DND-41 (cell line): Measurements from ENCODE around the gene LSP1.

Experiments used
- ATAC-seq: fragments of 200-7000 bp; cut with Tn5 transposase; 3 replicates; pipeline ENCODE4 v1.9.1; 2021; ENCODE audit warnings: low read depth; ENCODE audit not compliant: insufficient read depth
- DNase-seq: peaks from one replicate; pipeline ENCODE4 v3.0.0-alpha.2; 2020
- H2AFZ ChIP-seq: 2 replicates; pipeline ENCODE4 v1.6.0; 2012; ENCODE audit warnings: low read depth, low read length
- H3K27ac ChIP-seq: 2 replicates; pipeline ENCODE4 v1.5.1; 2012; ENCODE audit warnings: low read length, inconsistent platforms
- H3K27me3 ChIP-seq: fragments of 200-600 bp; sonication (generic); 2 replicates; pipeline ENCODE4 v1.6.0; 2012; ENCODE audit warnings: low read length, mild to moderate bottlenecking, inconsistent platforms; ENCODE audit not compliant: insufficient read depth, poor library complexity
- H3K36me3 ChIP-seq: 2 replicates; pipeline ENCODE4 v1.5.1; 2012; ENCODE audit warnings: low read length, inconsistent platforms; ENCODE audit not compliant: insufficient read depth
- H3K4me1 ChIP-seq: 2 replicates; pipeline ENCODE4 v1.5.1; 2012; ENCODE audit warnings: mild to moderate bottlenecking, low read length; ENCODE audit not compliant: insufficient read depth
- H3K4me2 ChIP-seq: 2 replicates; pipeline ENCODE4 v1.6.0; 2012; ENCODE audit warnings: mild to moderate bottlenecking, moderate library complexity, low read length, inconsistent platforms; ENCODE audit not compliant: insufficient read depth
- H3K4me3 ChIP-seq, 2 experiments: fragments of 200-600 bp in 1 of 2; shearing (Covaris generic) in 1 of 2; 2 replicates each; pipeline ENCODE4 v1.5.1; 2012 to 2016; ENCODE audit warnings: inconsistent platforms in 2 of 2, low read length in 2 of 2, mild to moderate bottlenecking in 2 of 2, low read depth in 1 of 2, moderate library complexity in 1 of 2
- H3K79me2 ChIP-seq: 2 replicates; pipeline ENCODE4 v1.6.0; 2012; ENCODE audit warnings: low read length, inconsistent platforms; ENCODE audit not compliant: insufficient read depth
- H3K9ac ChIP-seq: 2 replicates; pipeline ENCODE4 v1.6.0; 2012; ENCODE audit warnings: low read depth, mild to moderate bottlenecking, inconsistent platforms, low read length, moderate library complexity
- H3K9me3 ChIP-seq: 2 replicates; pipeline ENCODE4 v1.5.1; 2012; ENCODE audit warnings: low read length, moderate library complexity, mild to moderate bottlenecking, inconsistent platforms; ENCODE audit not compliant: insufficient read depth, severe bottlenecking
- H4K20me1 ChIP-seq: 2 replicates; pipeline ENCODE4 v1.6.0; 2012; ENCODE audit warnings: low read length; ENCODE audit not compliant: insufficient read depth
- CTCF ChIP-seq: IDR thresholded peaks from 2 replicates; pipeline ENCODE4 v1.5.1; 2012; ENCODE audit warnings: borderline replicate concordance, low read length, moderate library complexity, mild to moderate bottlenecking; ENCODE audit not compliant: poor library complexity, severe bottlenecking; ENCODE audit errors: extremely low read depth
- EZH2 ChIP-seq: IDR thresholded peaks from 3 replicates; pipeline ENCODE4 v1.6.1; 2012; ENCODE audit warnings: borderline replicate concordance, low read depth, mild to moderate bottlenecking, moderate library complexity, low read length, inconsistent platforms; ENCODE audit not compliant: severe bottlenecking

The LSP1 gene

GRCh38 chr11:1837171-1838076, 15.5 kb upstream of the LSP1 start:
- ATAC-seq (peak; percentile 96), DNase-seq (peak; percentile 86)
- Histone ChIP-seq H4K20me1 (no peaks in the 10 kb centered on the region), H3K9ac (no peak overlapping the region), H2AFZ (no peak overlapping the region), H3K4me2 (no peak overlapping the region), H3K36me3 (no peaks in the 10 kb centered on the region), H3K4me1 (peaks cover 5% of the 10 kb centered on the region; the same call in 1 of the 2 replicates), H3K27me3 (no peaks in the 10 kb centered on the region), H3K79me2 (no peaks in the 10 kb centered on the region), H3K27ac (no peak overlapping the region), H3K9me3 (no peaks in the 10 kb centered on the region), H3K4me3 (no peak overlapping the region)
- peak; percentile 91 for TF ChIP-seq CTCF
- TF ChIP-seq EZH2, result no peak

- Histone ChIP-seq H3K4me2 (no peak overlapping the region), H4K20me1 (no peaks in the 10 kb centered on the region), H3K4me3 (no peak overlapping the region), H3K9ac (no peak overlapping the region), H3K36me3 (no peaks in the 10 kb centered on the region), H3K27ac (no peak overlapping the region), H3K27me3 (no peaks in the 10 kb centered on the region), H3K4me1 (0 out of 2 replicates have a peak, but pooled peaks cover 4% of the 10 kb centered on the region), H3K9me3 (no peaks in the 10 kb centered on the region), H2AFZ (no peak overlapping the region), H3K79me2 (no peaks in the 10 kb centered on the region)
- ATAC-seq, result no peak; the same call in 2 of the 3 replicates
- no peak for TF ChIP-seq CTCF
- TF ChIP-seq EZH2, result no peak
- DNase-seq, result no peak
These were observed 14.8 kb upstream of the LSP1 start for GRCh38 chr11:1838077-1838425.

GRCh38 chr11:1838426-1839144, 14.3 kb upstream of the LSP1 start, which contains the start of gene TNNI2:
Gene TNNI2, plus strand, starts transcription at chr11:1838981. Its CDS starts 716 bp downstream, at chr11:1839697.
- no peak within 1 kb of the TSS for H3K9ac ChIP-seq
- H3K36me3 ChIP-seq, result no peaks in the 10 kb centered on the region
- H3K79me2 ChIP-seq, result no peaks in the 10 kb centered on the region
- H2AFZ ChIP-seq, result no peak within 1 kb of the TSS
- ATAC-seq (no peak), DNase-seq (no peak)
- H3K4me2 ChIP-seq, result no peak within 1 kb of the TSS
- H3K27me3 ChIP-seq, result no peaks in the 10 kb centered on the region
- no peaks in the 10 kb centered on the region for H3K9me3 ChIP-seq
- H3K4me1 ChIP-seq, result 0 out of 2 replicates have a peak, but pooled peaks cover 4% of the 10 kb centered on the region
- H4K20me1 ChIP-seq, result no peaks in the 10 kb centered on the region
- no peak within 1 kb of the TSS for H3K27ac ChIP-seq
- no peak for TF ChIP-seq CTCF
- no peak for TF ChIP-seq EZH2
- no peak within 1 kb of the TSS for H3K4me3 ChIP-seq
